Measurements from ENCODE around the gene FXYD6. TPM values are rescaled to one million over a fixed set of nuclear protein-coding genes. Genes with fewer than 3 reads are reported as not detected.

FXYD6 gene
- total and polyA plus RNA-seq, 4 donors = 4.7 to 22.5 (median 12.3) TPM

DNA sequence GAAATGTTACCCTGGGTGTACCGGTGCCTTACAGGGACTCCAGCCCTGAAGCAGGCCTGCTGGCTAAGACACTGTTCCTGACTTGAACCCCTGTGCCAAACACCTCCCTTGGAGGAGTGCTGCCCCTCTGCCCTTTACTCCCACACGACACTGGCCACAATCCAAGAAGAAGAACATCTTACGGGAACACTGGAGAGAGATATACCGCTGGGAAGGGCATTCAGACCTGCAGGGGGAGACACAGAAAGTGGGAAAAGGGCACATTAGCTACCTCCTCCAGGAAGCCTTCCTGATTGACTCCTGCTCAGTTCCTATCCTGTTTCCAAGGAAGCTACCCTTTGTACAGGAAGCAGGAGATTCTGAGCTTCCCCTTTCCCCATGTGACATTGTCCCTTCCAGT lies 34.1 kb upstream of the FXYD6 start:
- Histone ChIP-seq H3K36me3 (ENCODE audit: control insufficient read depth in 4 of 4, insufficient read depth in 3 of 4, low read depth in 1 of 4, low read length in 3 of 4) (no peaks in the 10 kb centered on the region), H3K4me1 (ENCODE audit: control insufficient read depth in 4 of 4, insufficient read depth in 4 of 4, low read length in 3 of 4) (no peaks in the 10 kb centered on the region), H3K27ac (ENCODE audit: low read depth in 1 of 2, low read length in 2 of 2) (no peak overlapping the region), H3K27me3 (ENCODE audit: control insufficient read depth in 4 of 4, insufficient read depth in 4 of 4, low read length in 3 of 4) (peaks cover 0 to 2% (median 0%) of the 10 kb centered on the region in 4 donors), H3K9me3 (ENCODE audit: control insufficient read depth in 4 of 4, low read length in 3 of 4) (no peaks in the 10 kb centered on the region), H3K9ac (ENCODE audit: low read depth in 1 of 2, low read length in 2 of 2) (no peak overlapping the region), H3K4me3 (ENCODE audit: low read depth in 1 of 3, low read length in 3 of 3) (no peak overlapping the region)
- WGBS = 74% methylated on average over 4 of the region's 4 CpGs
- TF ChIP-seq NR2F2 (IDR thresholded peaks at IDR 0.05) (no peak), RAD21 (IDR thresholded peaks at IDR 0.05) (no peak), RXRA (IDR thresholded peaks at IDR 0.05) (no peak), ZBTB33 (IDR thresholded peaks at IDR 0.05) (no peak), FOXA2 (IDR thresholded peaks at IDR 0.05) (no peak), HNF4A (conservative IDR thresholded peaks at IDR 0.05) (no peak), ATF3 (IDR thresholded peaks at IDR 0.05) (no peak), EGR1 (IDR thresholded peaks at IDR 0.05; ENCODE audit: low read depth in 2 of 2) (no peak), REST (IDR thresholded peaks at IDR 0.05) (no peak), SP1 (IDR thresholded peaks at IDR 0.05) (no peak), HNF4G (IDR thresholded peaks at IDR 0.05) (no peak), YY1 (IDR thresholded peaks at IDR 0.05) (no peak), CTCF (IDR thresholded peaks at IDR 0.05; ENCODE audit: low read depth, low read length, missing input control) (no peak)
- no peak for DNase-seq (ENCODE audit: low spot score)

DNA sequence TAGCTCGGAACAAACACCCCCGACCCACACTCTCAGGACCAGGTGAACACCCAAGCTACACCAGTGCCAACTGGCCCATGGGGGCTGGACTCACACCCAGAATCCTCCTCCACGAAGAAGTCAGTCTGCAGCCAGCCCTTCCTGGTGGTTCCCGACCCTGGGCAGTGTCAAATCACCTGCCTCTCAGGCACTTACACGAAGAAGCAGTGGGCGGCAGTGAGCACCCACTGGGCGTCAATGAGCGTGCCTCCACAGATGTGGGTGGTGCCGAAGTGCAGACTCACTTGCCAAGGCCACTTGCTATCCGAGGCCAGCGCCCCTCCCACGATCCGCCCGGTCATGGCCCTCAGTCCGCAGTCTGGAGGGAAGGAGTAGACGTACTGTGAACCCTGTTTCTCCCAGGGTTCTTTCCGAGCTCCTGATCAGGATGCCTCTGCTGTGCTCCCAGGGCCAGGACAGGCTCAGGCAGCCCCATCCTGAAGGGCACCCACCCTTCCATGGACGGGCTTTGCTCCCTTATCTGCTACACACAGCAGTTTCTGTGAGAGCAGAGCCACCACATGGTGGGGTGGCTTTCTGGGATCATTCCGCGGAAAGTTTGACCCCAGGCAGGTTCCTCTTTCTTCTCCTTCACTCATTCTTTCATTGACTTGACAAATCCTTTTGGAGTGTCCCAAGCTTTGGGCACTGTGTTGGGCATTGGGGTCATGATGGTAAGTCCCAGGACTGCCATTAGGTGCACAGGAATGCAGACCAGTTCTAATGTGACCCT lies 33.3 kb upstream of the FXYD6 start:
- H3K9ac ChIP-seq (ENCODE audit: low read depth in 1 of 2, low read length in 2 of 2) = no peak overlapping the region
- peaks cover 0 to 2% (median 0%) of the 10 kb centered on the region in 4 donors for H3K27me3 ChIP-seq (ENCODE audit: control insufficient read depth in 4 of 4, insufficient read depth in 4 of 4, low read length in 3 of 4)
- no peak overlapping the region for H3K27ac ChIP-seq (ENCODE audit: low read depth in 1 of 2, low read length in 2 of 2)
- H3K4me1 ChIP-seq (ENCODE audit: control insufficient read depth in 4 of 4, insufficient read depth in 4 of 4, low read length in 3 of 4) = no peaks in the 10 kb centered on the region
- 89% methylated on average over 20 of the region's 20 CpGs for WGBS
- peak; percentile 74 for DNase-seq (ENCODE audit: low spot score)
- H3K4me3 ChIP-seq (ENCODE audit: low read depth in 1 of 3, low read length in 3 of 3) = no peak overlapping the region
- H3K36me3 ChIP-seq (ENCODE audit: control insufficient read depth in 4 of 4, insufficient read depth in 3 of 4, low read depth in 1 of 4, low read length in 3 of 4) = no peaks in the 10 kb centered on the region
- no peaks in the 10 kb centered on the region for H3K9me3 ChIP-seq (ENCODE audit: control insufficient read depth in 4 of 4, low read length in 3 of 4)
- TF ChIP-seq ATF3 (IDR thresholded peaks at IDR 0.05) (no peak), FOXA1 (IDR thresholded peaks at IDR 0.05) (no peak), SP1 (IDR thresholded peaks at IDR 0.05) (no peak), ZBTB33 (IDR thresholded peaks at IDR 0.05) (no peak), FOXA2 (IDR thresholded peaks at IDR 0.05) (no peak), YY1 (IDR thresholded peaks at IDR 0.05) (no peak), HNF4G (IDR thresholded peaks at IDR 0.05) (no peak), RXRA (IDR thresholded peaks at IDR 0.05) (no peak), TAF1 (conservative IDR thresholded peaks at IDR 0.05) (no peak), CTCF (IDR thresholded peaks at IDR 0.05; ENCODE audit: low read depth, low read length, missing input control) (no peak), RAD21 (IDR thresholded peaks at IDR 0.05) (no peak), EGR1 (IDR thresholded peaks at IDR 0.05; ENCODE audit: low read depth in 2 of 2) (no peak), MAX (IDR thresholded peaks at IDR 0.05) (no peak)
